Iris pigment epithelial cell (primary cell): ENCODE data around the gene LYRM4.

ENCODE experiments used
- DNase-seq: peaks from one replicate; pipeline ENCODE4 v3.0.0-alpha.2; 2011; ENCODE audit warnings: low read depth

Gene LYRM4

GRCh38 chr6:5280920-5281319 is 20.2 kb upstream of the LYRM4 start:
- no peak for DNase-seq

GRCh38 chr6:5279891-5280338 is 19.2 kb upstream of the LYRM4 start:
- DNase-seq: no peak

GRCh38 chr6:5278565-5279120 is 17.9 kb upstream of the LYRM4 start:
- no peak for DNase-seq

- DNase-seq: no peak
Measured at GRCh38 chr6:5278047-5278446, 17.3 kb upstream of the LYRM4 start.

- DNase-seq: no peak
Measured at GRCh38 chr6:5277589-5277988, 16.8 kb upstream of the LYRM4 start.

- DNase-seq: no peak
Measured at GRCh38 chr6:5276581-5276980, 15.8 kb upstream of the LYRM4 start.

GRCh38 chr6:5275497-5275896 is 14.7 kb upstream of the LYRM4 start:
- DNase-seq: peak; percentile 11

- DNase-seq: peak; percentile 39
Measured at GRCh38 chr6:5274231-5274630, 13.5 kb upstream of the LYRM4 start.

- no peak for DNase-seq
Measured at GRCh38 chr6:5271926-5272325, 11.2 kb upstream of the LYRM4 start.

GRCh38 chr6:5270093-5270680 is 9.4 kb upstream of the LYRM4 start:
- DNase-seq: no peak

GRCh38 chr6:5266423-5266822 is 5.7 kb upstream of the LYRM4 start:
- DNase-seq: no peak

- no peak for DNase-seq
Measured at GRCh38 chr6:5261545-5262109, 877 bp upstream of the LYRM4 start.

- DNase-seq: peak; percentile 68
Measured at GRCh38 chr6:5260111-5260620, 584 bp downstream of the LYRM4 start.

GRCh38 chr6:5259428-5259827 is 1.3 kb downstream of the LYRM4 start:
- DNase-seq: no peak

- no peak for DNase-seq
Measured at GRCh38 chr6:5257400-5257799, 3.4 kb downstream of the LYRM4 start.

GRCh38 chr6:5256952-5257351 is 3.8 kb downstream of the LYRM4 start:
- no peak for DNase-seq

GRCh38 chr6:5250911-5251310 is 9.8 kb downstream of the LYRM4 start:
- no peak for DNase-seq

GRCh38 chr6:5250451-5250850 is 10.3 kb downstream of the LYRM4 start:
- no peak for DNase-seq

GRCh38 chr6:5249451-5250122 is 11.2 kb downstream of the LYRM4 start:
- peak; percentile 56 for DNase-seq

- DNase-seq: no peak
Measured at GRCh38 chr6:5248302-5249098, 12.2 kb downstream of the LYRM4 start.

GRCh38 chr6:5247201-5247600 is 13.5 kb downstream of the LYRM4 start:
- DNase-seq: no peak
